Measurements from ENCODE around the gene AFAP1.

AFAP1 gene

DNA sequence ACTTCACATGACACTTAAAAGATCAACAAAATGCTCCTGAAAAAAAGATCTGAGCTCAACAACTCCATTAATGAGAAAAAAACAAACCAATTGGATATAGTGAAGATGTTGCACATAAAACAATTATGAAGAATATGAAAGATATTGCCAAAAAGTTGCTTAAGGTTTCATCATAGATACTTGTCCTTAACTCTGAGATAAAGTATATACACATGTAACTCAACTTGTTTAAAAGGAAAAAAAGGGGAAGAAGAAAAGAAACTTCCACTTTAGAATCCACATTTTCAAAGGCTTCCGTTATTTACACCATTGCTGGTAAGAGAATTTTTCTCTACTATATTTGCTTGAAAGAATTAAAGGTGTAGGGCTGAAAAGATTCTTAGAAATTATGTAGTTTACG lies 2.7 kb downstream of the AFAP1 start:
- H3K9ac ChIP-seq = no peak overlapping the region
- no peak overlapping the region for H3K4me2 ChIP-seq
- TF ChIP-seq, protein P1, sequence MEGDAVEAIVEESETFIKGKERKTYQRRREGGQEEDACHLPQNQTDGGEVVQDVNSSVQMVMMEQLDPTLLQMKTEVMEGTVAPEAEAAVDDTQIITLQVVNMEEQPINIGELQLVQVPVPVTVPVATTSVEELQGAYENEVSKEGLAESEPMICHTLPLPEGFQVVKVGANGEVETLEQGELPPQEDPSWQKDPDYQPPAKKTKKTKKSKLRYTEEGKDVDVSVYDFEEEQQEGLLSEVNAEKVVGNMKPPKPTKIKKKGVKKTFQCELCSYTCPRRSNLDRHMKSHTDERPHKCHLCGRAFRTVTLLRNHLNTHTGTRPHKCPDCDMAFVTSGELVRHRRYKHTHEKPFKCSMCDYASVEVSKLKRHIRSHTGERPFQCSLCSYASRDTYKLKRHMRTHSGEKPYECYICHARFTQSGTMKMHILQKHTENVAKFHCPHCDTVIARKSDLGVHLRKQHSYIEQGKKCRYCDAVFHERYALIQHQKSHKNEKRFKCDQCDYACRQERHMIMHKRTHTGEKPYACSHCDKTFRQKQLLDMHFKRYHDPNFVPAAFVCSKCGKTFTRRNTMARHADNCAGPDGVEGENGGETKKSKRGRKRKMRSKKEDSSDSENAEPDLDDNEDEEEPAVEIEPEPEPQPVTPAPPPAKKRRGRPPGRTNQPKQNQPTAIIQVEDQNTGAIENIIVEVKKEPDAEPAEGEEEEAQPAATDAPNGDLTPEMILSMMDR (conservative IDR thresholded peaks at IDR 0.05; ENCODE audit: low read depth, low read length) = no peak
- H3K36me3 ChIP-seq (ENCODE audit: insufficient read depth) = no peaks in the 10 kb centered on the region
- H4K20me1 ChIP-seq (ENCODE audit: insufficient read depth) = no peaks in the 10 kb centered on the region
- no peak overlapping the region for H2AFZ ChIP-seq (ENCODE audit: low read depth)
- no peak overlapping the region for H3K4me3 ChIP-seq (IDR thresholded peaks at IDR 0.05; ENCODE audit: insufficient read depth, low read depth, low read length)
- H3K27ac ChIP-seq = no peak overlapping the region
- no peaks in the 10 kb centered on the region for H3K79me2 ChIP-seq (ENCODE audit: insufficient read depth, low read depth)
- peaks cover 4% of the 10 kb centered on the region; the same call in 1 of the 2 replicates for H3K27me3 ChIP-seq (ENCODE audit: insufficient read depth, low read depth)
- no peaks in the 10 kb centered on the region for H3K4me1 ChIP-seq (ENCODE audit: low read depth, poor library complexity, severe bottlenecking)

DNA sequence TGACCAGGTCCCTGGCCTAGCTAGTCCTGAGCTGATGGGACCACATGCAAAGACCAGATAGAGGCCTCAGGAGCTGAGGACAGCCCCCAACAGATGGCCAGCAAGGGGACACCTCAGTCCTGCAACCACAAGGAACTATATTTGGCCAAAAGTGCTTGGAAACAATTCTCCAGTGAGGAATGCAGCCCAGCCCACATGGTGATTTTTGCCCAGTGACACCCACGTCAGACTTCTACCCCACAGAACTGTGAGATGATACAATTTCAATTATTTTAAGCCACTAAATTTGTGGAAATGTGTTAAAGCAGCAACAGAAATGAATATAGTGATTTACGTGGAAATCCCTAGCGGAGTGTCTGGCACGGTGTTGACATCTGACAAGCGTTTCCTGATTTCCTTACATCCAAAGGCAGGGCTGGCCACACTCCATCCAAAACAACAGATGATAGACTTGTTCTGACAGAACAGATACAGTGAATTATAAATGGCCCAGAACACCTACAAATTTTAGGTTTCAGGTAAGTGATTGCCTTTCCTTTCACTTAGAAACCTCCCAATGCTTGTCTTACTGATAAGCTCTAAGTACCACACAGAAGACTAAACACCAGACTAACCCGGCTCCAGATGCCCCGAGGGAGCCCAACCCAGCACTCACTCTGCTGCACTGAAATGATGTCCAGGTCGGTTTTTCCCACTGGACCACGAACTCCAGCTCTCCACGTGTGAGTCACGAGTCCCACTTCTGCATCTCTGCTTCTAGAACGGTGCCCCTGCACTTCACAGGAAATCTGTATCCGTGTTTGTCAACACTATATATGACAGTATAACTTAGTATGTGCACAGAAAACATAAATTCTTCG lies 5.8 kb downstream of the AFAP1 start:
- H4K20me1 ChIP-seq (ENCODE audit: insufficient read depth) = no peaks in the 10 kb centered on the region
- H3K9ac ChIP-seq = no peak overlapping the region
- H2AFZ ChIP-seq (ENCODE audit: low read depth) = no peak overlapping the region
- TF ChIP-seq, protein P1 (conservative IDR thresholded peaks at IDR 0.05; ENCODE audit: low read depth, low read length) = no peak
- no peak overlapping the region for H3K4me2 ChIP-seq
- H3K27ac ChIP-seq = no peak overlapping the region
- no peaks in the 10 kb centered on the region for H3K36me3 ChIP-seq (ENCODE audit: insufficient read depth)
- no peaks in the 10 kb centered on the region for H3K79me2 ChIP-seq (ENCODE audit: insufficient read depth, low read depth)
- no peak overlapping the region for H3K4me3 ChIP-seq (IDR thresholded peaks at IDR 0.05; ENCODE audit: insufficient read depth, low read depth, low read length)
- peaks cover 4% of the 10 kb centered on the region; the same call in 1 of the 2 replicates for H3K27me3 ChIP-seq (ENCODE audit: insufficient read depth, low read depth)
- H3K4me1 ChIP-seq (ENCODE audit: low read depth, poor library complexity, severe bottlenecking) = no peaks in the 10 kb centered on the region

DNA sequence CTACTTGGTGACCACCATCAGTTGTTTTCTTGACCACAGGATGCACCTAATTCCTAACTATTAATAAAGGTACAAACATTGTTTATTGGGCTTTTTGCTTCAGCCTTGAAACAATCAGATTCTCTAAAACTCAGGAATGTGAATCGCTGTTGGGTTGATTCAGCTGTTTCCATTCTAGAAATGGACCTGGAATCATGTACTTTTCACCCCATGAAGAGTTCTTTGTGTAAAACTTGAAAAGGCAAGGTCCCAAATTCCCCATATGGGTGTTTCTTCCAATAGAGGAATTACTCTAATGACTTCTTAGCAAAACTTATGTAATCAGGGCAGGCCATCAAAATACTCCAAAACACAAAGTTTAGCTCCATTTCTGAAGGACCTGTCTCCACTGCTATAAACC lies 7.4 kb downstream of the AFAP1 start:
- Histone ChIP-seq H3K79me2 (ENCODE audit: insufficient read depth, low read depth) (no peaks in the 10 kb centered on the region), H3K9ac (no peak overlapping the region), H3K36me3 (ENCODE audit: insufficient read depth) (no peaks in the 10 kb centered on the region), H3K4me2 (no peak overlapping the region), H2AFZ (ENCODE audit: low read depth) (no peak overlapping the region), H3K27ac (no peak overlapping the region), H4K20me1 (ENCODE audit: insufficient read depth) (no peaks in the 10 kb centered on the region), H3K4me3 (IDR thresholded peaks at IDR 0.05; ENCODE audit: insufficient read depth, low read depth, low read length) (no peak overlapping the region), H3K4me1 (ENCODE audit: low read depth, poor library complexity, severe bottlenecking) (no peaks in the 10 kb centered on the region), H3K27me3 (ENCODE audit: insufficient read depth, low read depth) (peaks cover 4% of the 10 kb centered on the region; the same call in 1 of the 2 replicates)
- TF ChIP-seq, protein P1 (conservative IDR thresholded peaks at IDR 0.05; ENCODE audit: low read depth, low read length) = no peak

DNA sequence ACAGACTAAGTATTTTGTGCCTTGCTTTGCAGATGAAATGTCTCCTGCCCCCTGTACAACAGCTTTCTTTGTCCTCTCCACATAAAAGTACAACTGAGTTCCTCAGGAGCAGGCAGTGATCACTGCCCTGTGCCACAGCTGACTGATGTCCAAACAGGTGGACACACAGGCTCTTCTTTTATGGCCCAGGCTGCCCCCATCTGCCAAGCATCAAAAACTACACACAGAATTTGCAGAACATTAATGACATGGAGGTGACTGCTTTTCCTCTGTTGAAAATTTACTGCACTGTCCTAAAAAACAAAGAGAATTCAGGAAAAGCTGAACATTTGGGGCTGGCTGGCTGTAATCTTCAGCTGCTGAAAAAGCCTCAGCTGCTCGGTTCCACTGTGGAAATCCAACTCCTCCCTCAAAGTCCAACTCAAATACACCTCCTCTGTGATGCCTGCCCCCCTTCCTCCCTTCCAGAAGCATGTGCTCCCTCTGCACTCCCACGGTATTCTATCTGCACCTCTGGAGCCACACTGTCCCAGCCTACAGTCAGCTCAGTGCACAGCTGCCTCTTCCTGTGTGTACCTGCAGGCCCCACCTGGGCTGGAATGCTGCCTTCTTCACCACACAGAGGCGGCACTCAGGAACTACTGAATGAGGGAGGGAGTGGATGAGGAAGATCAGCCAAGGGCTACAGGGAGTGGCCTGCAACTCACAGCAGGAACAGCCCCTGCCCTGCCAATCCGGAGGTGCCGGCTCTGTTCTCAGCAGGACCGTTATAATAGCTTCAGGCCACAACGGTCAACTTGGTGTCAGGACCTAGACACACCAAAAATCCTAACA lies 10.3 kb downstream of the AFAP1 start:
- H3K27ac ChIP-seq = no peak overlapping the region

More for the DNA sequence above, 10.3 kb downstream of the AFAP1 start:
- H3K4me1 ChIP-seq (ENCODE audit: low read depth, poor library complexity, severe bottlenecking) = no peaks in the 10 kb centered on the region
- H3K4me2 ChIP-seq = no peak overlapping the region
- no peaks in the 10 kb centered on the region for H4K20me1 ChIP-seq (ENCODE audit: insufficient read depth)
- H3K27me3 ChIP-seq (ENCODE audit: insufficient read depth, low read depth) = no peaks in the 10 kb centered on the region
- H3K79me2 ChIP-seq (ENCODE audit: insufficient read depth, low read depth) = no peaks in the 10 kb centered on the region
- no peaks in the 10 kb centered on the region for H3K36me3 ChIP-seq (ENCODE audit: insufficient read depth)
- TF ChIP-seq, protein P1 (conservative IDR thresholded peaks at IDR 0.05; ENCODE audit: low read depth, low read length) = no peak
- no peak overlapping the region for H3K4me3 ChIP-seq (IDR thresholded peaks at IDR 0.05; ENCODE audit: insufficient read depth, low read depth, low read length)
- H2AFZ ChIP-seq (ENCODE audit: low read depth) = no peak overlapping the region
- H3K9ac ChIP-seq = no peak overlapping the region
